Activated CD8-positive, alpha-beta memory T cell treated with anti-CD3 and anti-CD28 coated beads for 36 hours (primary cell): ENCODE measurements around the gene PPP1R9A. TPM values are rescaled to one million over a fixed set of nuclear protein-coding genes. Genes with fewer than 3 reads are reported as not detected.

Experiments used
- CTCF ChIA-PET: fragments of 350-600 bp; sonication (Branson Sonifier 250); formaldehyde crosslinking; loops from one replicate; lab custom pipeline; 2021; ENCODE audit warnings: antibody characterized with exemption; lab: Charles Lee
- POLR2A ChIA-PET: fragments of 350-600 bp; sonication (Branson Sonifier 250); formaldehyde crosslinking; loops from one replicate; lab custom pipeline; 2021; ENCODE audit warnings: antibody characterized with exemption; lab: Charles Lee
- total RNA-seq, 2 experiments: library from RNA; stranded (reverse); gene quantifications; one replicate each; pipeline ENCODE4 v1.2.3, GENCODE V29; 2021

Gene PPP1R9A
- total RNA-seq, 2 experiments from 2014 or later, result 0.08 to 0.15 TPM

GRCh38 chr7:95011146-95011928 is 103.9 kb downstream of the PPP1R9A start:
- CTCF ChIA-PET, result no interaction called here
- POLR2A ChIA-PET, result no interaction called here

GRCh38 chr7:95011995-95012394 is 104.6 kb downstream of the PPP1R9A start:
- ChIA-PET POLR2A (no interaction called here), CTCF (no interaction called here)

- CTCF ChIA-PET, result no interaction called here
- POLR2A ChIA-PET, result no interaction called here
Observed at GRCh38 chr7:95018021-95018420, 110.6 kb downstream of the PPP1R9A start.

- CTCF ChIA-PET, result no interaction called here
Observed at GRCh38 chr7:95026018-95026417, 118.6 kb downstream of the PPP1R9A start.

GRCh38 chr7:95026421-95027072 is 119.2 kb downstream of the PPP1R9A start:
- ChIA-PET POLR2A (no interaction called here), CTCF (no interaction called here)

More at GRCh38 chr7:95026018-95026417, 118.6 kb downstream of the PPP1R9A start:
- POLR2A ChIA-PET, result no interaction called here

GRCh38 chr7:95027234-95027872 is 120.0 kb downstream of the PPP1R9A start:
- ChIA-PET POLR2A (no interaction called here), CTCF (no interaction called here)

- POLR2A ChIA-PET, result no interaction called here
- CTCF ChIA-PET, result no interaction called here
Observed at GRCh38 chr7:95028683-95029082, 121.3 kb downstream of the PPP1R9A start.

- POLR2A ChIA-PET, result no interaction called here
- CTCF ChIA-PET, result no interaction called here
Observed at GRCh38 chr7:95035295-95035694, 127.9 kb downstream of the PPP1R9A start.

GRCh38 chr7:95041031-95041430 is 133.6 kb downstream of the PPP1R9A start:
- CTCF ChIA-PET, result no interaction called here
- POLR2A ChIA-PET, result no interaction called here

GRCh38 chr7:95045236-95045923 is 138.0 kb downstream of the PPP1R9A start:
- ChIA-PET POLR2A (no interaction called here), CTCF (no interaction called here)

GRCh38 chr7:95046494-95047240 is 139.3 kb downstream of the PPP1R9A start:
- POLR2A ChIA-PET, result no interaction called here
- CTCF ChIA-PET, result no interaction called here

- ChIA-PET CTCF (no interaction called here), POLR2A (no interaction called here)
Observed at GRCh38 chr7:95047291-95047690, 139.9 kb downstream of the PPP1R9A start.

GRCh38 chr7:95052566-95053094 is 145.2 kb downstream of the PPP1R9A start:
- ChIA-PET POLR2A (no interaction called here), CTCF (no interaction called here)

GRCh38 chr7:95054386-95054785 is 147.0 kb downstream of the PPP1R9A start:
- CTCF ChIA-PET, result no interaction called here
- POLR2A ChIA-PET, result no interaction called here

- ChIA-PET POLR2A (no interaction called here), CTCF (no interaction called here)
Observed at GRCh38 chr7:95055295-95055694, 147.9 kb downstream of the PPP1R9A start.

GRCh38 chr7:95056107-95056739 is 148.8 kb downstream of the PPP1R9A start:
- POLR2A ChIA-PET, result no interaction called here

GRCh38 chr7:95056901-95057300 is 149.5 kb downstream of the PPP1R9A start:
- ChIA-PET POLR2A (no interaction called here), CTCF (no interaction called here)

More at GRCh38 chr7:95056107-95056739, 148.8 kb downstream of the PPP1R9A start:
- CTCF ChIA-PET, result no interaction called here

- CTCF ChIA-PET, result no interaction called here
- POLR2A ChIA-PET, result no interaction called here
Observed at GRCh38 chr7:95059842-95060313, 152.5 kb downstream of the PPP1R9A start.

- CTCF ChIA-PET, result no interaction called here
- POLR2A ChIA-PET, result no interaction called here
Observed at GRCh38 chr7:95062901-95063300, 155.5 kb downstream of the PPP1R9A start.
